NCI-H69 (cell line): ENCODE data around the gene MARCHF6.
"Not testable (repeated sequence)": the region's sequence is repeated elsewhere in the genome, so short reads cannot be mapped to it uniquely, and the experiment has no call there.

Source experiments
- DNase-seq: peaks from one replicate; lab custom pipeline; 2025; lab: John Stamatoyannopoulos, UW

MARCHF6 gene

GRCh38 chr5:10351919-10352318 lies 1.6 kb upstream of the MARCHF6 start:
- DNase-seq = no peak

GRCh38 chr5:10352430-10353240 lies 860 bp upstream of the MARCHF6 start:
- DNase-seq = no peak

GRCh38 chr5:10354048-10354872 lies 765 bp downstream of the MARCHF6 start:
- DNase-seq = peak; percentile 93

GRCh38 chr5:10355071-10355889 lies 1.8 kb downstream of the MARCHF6 start:
- peak; percentile 74 for DNase-seq

- DNase-seq = no peak
These were observed 5.5 kb downstream of the MARCHF6 start for GRCh38 chr5:10358999-10359398.

GRCh38 chr5:10360686-10361085 lies 7.2 kb downstream of the MARCHF6 start:
- no peak for DNase-seq

- no peak for DNase-seq
These were observed 10.2 kb downstream of the MARCHF6 start for GRCh38 chr5:10363519-10364185.

GRCh38 chr5:10364186-10364689 lies 10.7 kb downstream of the MARCHF6 start:
- DNase-seq = peak; percentile 73

- no peak for DNase-seq
These were observed 12.3 kb downstream of the MARCHF6 start for GRCh38 chr5:10365782-10366181.

- peak; percentile 24 for DNase-seq
These were observed 13.1 kb downstream of the MARCHF6 start for GRCh38 chr5:10366310-10367272.

GRCh38 chr5:10367579-10367978 lies 14.1 kb downstream of the MARCHF6 start:
- DNase-seq = no peak

- no peak for DNase-seq
These were observed 17.4 kb downstream of the MARCHF6 start for GRCh38 chr5:10370931-10371330.

- DNase-seq = not testable (repeated sequence)
These were observed 17.9 kb downstream of the MARCHF6 start for GRCh38 chr5:10371369-10371768.

- DNase-seq = no peak
These were observed 19.5 kb downstream of the MARCHF6 start for GRCh38 chr5:10372726-10373709.

- DNase-seq = peak; percentile 28
These were observed 20.8 kb downstream of the MARCHF6 start for GRCh38 chr5:10374046-10375022.

GRCh38 chr5:10375146-10375545 lies 21.7 kb downstream of the MARCHF6 start:
- DNase-seq = not testable (repeated sequence)

- DNase-seq = no peak
These were observed 23.0 kb downstream of the MARCHF6 start for GRCh38 chr5:10376544-10376943.

GRCh38 chr5:10377081-10377480 lies 23.6 kb downstream of the MARCHF6 start:
- DNase-seq = no peak
